Mesenchymal stem cell (in vitro differentiated cells and primary cell): Measurements from ENCODE around the gene TCAIM.

Experiments used
- DNase-seq: peaks from one replicate; pipeline ENCODE4 v3.0.0-alpha.2; 2013
- H2AFZ ChIP-seq: one replicate; pipeline ENCODE4 v1.6.1; 2013; ENCODE audit warnings: low read depth, mild to moderate bottlenecking, control low read depth, inconsistent platforms, low read length, moderate library complexity
- H2AK5ac ChIP-seq: 2 replicates; pipeline ENCODE4 v1.6.1; 2013; ENCODE audit warnings: low read length, moderate library complexity, mild to moderate bottlenecking, inconsistent platforms; ENCODE audit not compliant: severe bottlenecking
- H2BK120ac ChIP-seq: one replicate; pipeline ENCODE4 v1.6.1; 2013; ENCODE audit warnings: low read depth, mild to moderate bottlenecking, inconsistent platforms, low read length, moderate library complexity
- H2BK12ac ChIP-seq, 2 experiments: one replicate each; pipeline ENCODE4 v1.6.1; 2013; ENCODE audit warnings: inconsistent platforms in 2 of 2, low read length in 2 of 2, mild to moderate bottlenecking in 2 of 2, moderate library complexity in 2 of 2, control low read depth in 1 of 2
- H2BK15ac ChIP-seq: one replicate; pipeline ENCODE4 v1.6.1; 2013; ENCODE audit warnings: mild to moderate bottlenecking, low read depth, inconsistent platforms; ENCODE audit not compliant: poor library complexity, severe bottlenecking
- H2BK5ac ChIP-seq: 2 replicates; pipeline ENCODE4 v1.6.1; 2013; ENCODE audit warnings: low read depth, mild to moderate bottlenecking, low read length, control low read depth, inconsistent platforms; ENCODE audit not compliant: poor library complexity, severe bottlenecking
- H3K14ac ChIP-seq, 2 experiments: one replicate each; pipeline ENCODE4 v1.6.1; 2013; ENCODE audit warnings: inconsistent platforms in 2 of 2, low read length in 2 of 2, control low read depth in 1 of 2, mild to moderate bottlenecking in 1 of 2, moderate library complexity in 1 of 2
- H3K18ac ChIP-seq, 2 experiments: one replicate each; pipeline ENCODE4 v1.6.1; 2013; ENCODE audit warnings: inconsistent platforms in 2 of 2, low read length in 2 of 2, control low read depth in 1 of 2, low read depth in 1 of 2, mild to moderate bottlenecking in 1 of 2
- H3K23ac ChIP-seq, 2 experiments: one replicate each; pipeline ENCODE4 v1.6.1; 2013; ENCODE audit warnings: inconsistent platforms in 2 of 2, low read length in 2 of 2, mild to moderate bottlenecking in 2 of 2, moderate library complexity in 2 of 2, control low read depth in 1 of 2
- H3K27ac ChIP-seq: 2 replicates; pipeline ENCODE4 v1.5.1; 2013; ENCODE audit warnings: mild to moderate bottlenecking, moderate library complexity, low read length, control low read depth, inconsistent platforms; ENCODE audit not compliant: poor library complexity, severe bottlenecking
- H3K27me3 ChIP-seq, 2 experiments: 2 replicates each; pipeline versions ENCODE4 v1.6.1 to v1.7.0; 2013; ENCODE audit warnings: low read length in 2 of 2, mild to moderate bottlenecking in 2 of 2, moderate library complexity in 2 of 2, control low read depth in 1 of 2, inconsistent platforms in 1 of 2; ENCODE audit not compliant: control insufficient read depth in 1 of 2, insufficient read depth in 1 of 2
- H3K36me3 ChIP-seq, 2 experiments: 2 replicates each; pipeline versions ENCODE4 v1.6.1 to v1.7.0; 2013; ENCODE audit warnings: low read length in 2 of 2, control low read depth in 1 of 2, inconsistent platforms in 1 of 2, low read depth in 1 of 2, mild to moderate bottlenecking in 1 of 2; ENCODE audit not compliant: insufficient read depth in 2 of 2, control insufficient read depth in 1 of 2
- H3K4ac ChIP-seq, 2 experiments: one replicate each; pipeline ENCODE4 v1.6.1; 2013; ENCODE audit warnings: inconsistent platforms in 2 of 2, low read length in 2 of 2, mild to moderate bottlenecking in 2 of 2, moderate library complexity in 2 of 2, control low read depth in 1 of 2, low read depth in 1 of 2
- H3K4me1 ChIP-seq: 2 replicates; pipeline ENCODE4 v1.6.1; 2013; ENCODE audit warnings: low read depth, low read length, control low read depth; ENCODE audit not compliant: control insufficient read depth, insufficient read depth
- H3K4me2 ChIP-seq: 2 replicates; pipeline ENCODE4 v1.6.1; 2013; ENCODE audit warnings: low read length, mild to moderate bottlenecking, inconsistent platforms; ENCODE audit not compliant: poor library complexity, severe bottlenecking
- H3K4me3 ChIP-seq, 2 experiments: 2 replicates each; pipeline versions ENCODE4 v1.5.1 to v1.7.0; 2013; ENCODE audit warnings: low read length in 2 of 2, mild to moderate bottlenecking in 2 of 2, control low read depth in 1 of 2, low read depth in 1 of 2; ENCODE audit not compliant: insufficient read depth in 1 of 2
- H3K79me1 ChIP-seq: replicated peaks from 2 replicates; pipeline ENCODE4 v1.6.1; 2013; ENCODE audit warnings: mild to moderate bottlenecking, control low read depth, low read length, inconsistent platforms; ENCODE audit not compliant: poor library complexity, severe bottlenecking
- H3K9ac ChIP-seq: 2 replicates; pipeline ENCODE4 v1.7.0; 2013; ENCODE audit warnings: mild to moderate bottlenecking, low read length, moderate library complexity
- H3K9me3 ChIP-seq: 2 replicates; pipeline ENCODE4 v1.7.0; 2013; ENCODE audit warnings: mild to moderate bottlenecking, low read length; ENCODE audit not compliant: control insufficient read depth
- H4K8ac ChIP-seq: one replicate; pipeline ENCODE4 v1.6.1; 2013; ENCODE audit warnings: inconsistent platforms, mild to moderate bottlenecking, low read length, moderate library complexity
- H4K91ac ChIP-seq: one replicate; pipeline ENCODE4 v1.6.1; 2013; ENCODE audit warnings: mild to moderate bottlenecking, low read length, inconsistent platforms
- WGBS: methylation state at CpG from one replicate; pipeline ENCODE4 v1.1.7; 2013; ENCODE audit warnings: mixed read lengths; 5-methylcytosine and 5-hydroxymethylcytosine counted together

TCAIM gene

GRCh38 chr3:44292947-44293346 is 45.6 kb upstream of the TCAIM start:
- DNase-seq: no peak
- Histone ChIP-seq H4K8ac (no peak overlapping the region), H4K91ac (no peak overlapping the region), H3K18ac (no peak overlapping the region), H2BK15ac (no peak overlapping the region), H2AK5ac (no peak overlapping the region), H3K79me1 (no peaks in the 10 kb centered on the region), H3K4me2 (no peak overlapping the region), H3K9ac (no peak overlapping the region), H3K4ac (no peak overlapping the region), H3K4me3 (no peak overlapping the region), H2BK5ac (no peak overlapping the region), H2AFZ (no peak overlapping the region), H3K9me3 (no peaks in the 10 kb centered on the region), H2BK12ac (no peak overlapping the region), H2BK120ac (no peak overlapping the region), H3K4me1 (no peaks in the 10 kb centered on the region), H3K14ac (no peak overlapping the region), H3K23ac (no peak overlapping the region), H3K27me3 (peaks cover 0 to 30% of the 10 kb centered on the region in 2 experiments), H3K36me3 (no peaks in the 10 kb centered on the region), H3K27ac (no peak overlapping the region)
- no CpG with 5 or more reads among the region's 1 CpG for WGBS

GRCh38 chr3:44297255-44297654 is 41.3 kb upstream of the TCAIM start:
- Histone ChIP-seq H2BK15ac (no peak overlapping the region), H3K9me3 (no peaks in the 10 kb centered on the region), H4K8ac (no peak overlapping the region), H2AK5ac (no peak overlapping the region), H4K91ac (no peak overlapping the region), H3K9ac (no peak overlapping the region), H3K23ac (no peak overlapping the region), H3K4ac (no peak overlapping the region), H2AFZ (no peak overlapping the region), H3K27ac (no peak overlapping the region), H2BK5ac (no peak overlapping the region), H3K27me3 (peaks cover 0 to 14% of the 10 kb centered on the region in 2 experiments), H3K4me1 (no peaks in the 10 kb centered on the region), H2BK120ac (no peak overlapping the region), H3K14ac (no peak overlapping the region), H3K36me3 (no peaks in the 10 kb centered on the region), H3K4me3 (no peak overlapping the region), H3K18ac (no peak overlapping the region), H3K79me1 (no peaks in the 10 kb centered on the region), H3K4me2 (no peak overlapping the region), H2BK12ac (no peak overlapping the region)
- no peak for DNase-seq

- Histone ChIP-seq H4K91ac (no peak overlapping the region), H2AFZ (no peak overlapping the region), H2BK12ac (no peak overlapping the region), H3K4ac (no peak overlapping the region), H3K18ac (no peak overlapping the region), H3K4me2 (no peak overlapping the region), H3K27me3 (peaks cover 0 to 8% of the 10 kb centered on the region in 2 experiments), H3K9me3 (no peaks in the 10 kb centered on the region), H2BK5ac (no peak overlapping the region), H4K8ac (no peak overlapping the region), H2AK5ac (no peak overlapping the region), H3K36me3 (no peaks in the 10 kb centered on the region), H3K27ac (no peak overlapping the region), H3K23ac (no peak overlapping the region), H3K79me1 (no peaks in the 10 kb centered on the region), H2BK120ac (no peak overlapping the region), H3K9ac (no peak overlapping the region), H3K14ac (no peak overlapping the region), H3K4me1 (no peaks in the 10 kb centered on the region), H2BK15ac (no peak overlapping the region), H3K4me3 (no peak overlapping the region)
- no peak for DNase-seq
- 70% methylated on average over 1 of the region's 3 CpGs for WGBS
Measured at GRCh38 chr3:44301746-44302145, 36.8 kb upstream of the TCAIM start.

GRCh38 chr3:44309500-44309899 is 29.1 kb upstream of the TCAIM start:
- H2BK15ac ChIP-seq: no peak overlapping the region
- no peak overlapping the region for H2AK5ac ChIP-seq
- H3K4me1 ChIP-seq: no peaks in the 10 kb centered on the region
- no peak for DNase-seq
- no peak overlapping the region for H3K27ac ChIP-seq
- H3K18ac ChIP-seq: no peak overlapping the region
- H2BK12ac ChIP-seq: no peak overlapping the region
- H3K9ac ChIP-seq: no peak overlapping the region
- H3K9me3 ChIP-seq: no peaks in the 10 kb centered on the region
- H2BK120ac ChIP-seq: no peak overlapping the region
- no peak overlapping the region for H3K4ac ChIP-seq
- peaks cover 0 to 5% of the 10 kb centered on the region in 2 experiments for H3K27me3 ChIP-seq
- H2AFZ ChIP-seq: no peak overlapping the region
- no peak overlapping the region for H2BK5ac ChIP-seq
- H3K4me2 ChIP-seq: no peak overlapping the region
- H3K36me3 ChIP-seq: no peaks in the 10 kb centered on the region
- H3K23ac ChIP-seq: no peak overlapping the region
- no peak overlapping the region for H3K14ac ChIP-seq
- H4K8ac ChIP-seq: no peak overlapping the region
- H4K91ac ChIP-seq: no peak overlapping the region
- no peaks in the 10 kb centered on the region for H3K79me1 ChIP-seq
- no peak overlapping the region for H3K4me3 ChIP-seq
